ENCODE data around the gene MAZ. TPM values are rescaled to one million over a fixed set of nuclear protein-coding genes. Genes with fewer than 3 reads are reported as not detected.
A peak's percentile ranks its signal among the peaks of the same experiment; 100 is the strongest.

MAZ gene
- polyA plus RNA-seq, 3 donors: 14.2 to 137 (median 18.8) TPM

- intact Hi-C loops (cut with micrococcal nuclease): loop anchor here (2.0 to 5.0 kb wide), 3 partner anchors 42 to 157 kb away; partner anchors contain the start of gene MAZ (in 1 of the 2)
- TF ChIP-seq, protein P1, sequence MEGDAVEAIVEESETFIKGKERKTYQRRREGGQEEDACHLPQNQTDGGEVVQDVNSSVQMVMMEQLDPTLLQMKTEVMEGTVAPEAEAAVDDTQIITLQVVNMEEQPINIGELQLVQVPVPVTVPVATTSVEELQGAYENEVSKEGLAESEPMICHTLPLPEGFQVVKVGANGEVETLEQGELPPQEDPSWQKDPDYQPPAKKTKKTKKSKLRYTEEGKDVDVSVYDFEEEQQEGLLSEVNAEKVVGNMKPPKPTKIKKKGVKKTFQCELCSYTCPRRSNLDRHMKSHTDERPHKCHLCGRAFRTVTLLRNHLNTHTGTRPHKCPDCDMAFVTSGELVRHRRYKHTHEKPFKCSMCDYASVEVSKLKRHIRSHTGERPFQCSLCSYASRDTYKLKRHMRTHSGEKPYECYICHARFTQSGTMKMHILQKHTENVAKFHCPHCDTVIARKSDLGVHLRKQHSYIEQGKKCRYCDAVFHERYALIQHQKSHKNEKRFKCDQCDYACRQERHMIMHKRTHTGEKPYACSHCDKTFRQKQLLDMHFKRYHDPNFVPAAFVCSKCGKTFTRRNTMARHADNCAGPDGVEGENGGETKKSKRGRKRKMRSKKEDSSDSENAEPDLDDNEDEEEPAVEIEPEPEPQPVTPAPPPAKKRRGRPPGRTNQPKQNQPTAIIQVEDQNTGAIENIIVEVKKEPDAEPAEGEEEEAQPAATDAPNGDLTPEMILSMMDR (IDR thresholded peaks at IDR 0.05): no peak
- no peak for DNase-seq
- H3K27me3 Mint-ChIP-seq (ENCODE audit: low read depth in 3 of 3): peaks cover 0 to 2% (median 1%) of the 10 kb centered on the region in 3 donors
- Histone ChIP-seq H3K36me3 (replicated peaks in 1 of 2; ENCODE audit: control insufficient read depth in 1 of 2, insufficient read depth in 2 of 2, low read length in 2 of 2) (peaks cover 34 to 46% of the 10 kb centered on the region in 2 donors), H4K20me1 (ENCODE audit: insufficient read depth, low read length) (peaks cover 34% of the 10 kb centered on the region), H3K27me3 (ENCODE audit: control insufficient read depth in 2 of 2, insufficient read depth in 2 of 2, low read length in 2 of 2) (no peaks in the 10 kb centered on the region), H3K27ac (ENCODE audit: low read depth in 1 of 2, low read length in 2 of 2) (no peak overlapping the region), H3K4me2 (replicated peaks; ENCODE audit: extremely low read depth, low read length, poor library complexity, severe bottlenecking) (no peak overlapping the region), H3K4me1 (ENCODE audit: control insufficient read depth in 1 of 2, insufficient read depth in 2 of 2, low read length in 2 of 2) (no peaks in the 10 kb centered on the region), H3K4me3 (replicated peaks in 1 of 3; ENCODE audit: low read depth in 2 of 3, low read length in 3 of 3) (no peak overlapping the region), H3K9me3 (replicated peaks in 1 of 2; ENCODE audit: control insufficient read depth in 1 of 2, insufficient read depth in 1 of 2, low read length in 2 of 2) (no peaks in the 10 kb centered on the region), H2AFZ (ENCODE audit: insufficient read depth, low read depth, low read length, poor library complexity, severe bottlenecking) (no peak overlapping the region), H3K79me2 (ENCODE audit: insufficient read depth, low read length) (no peaks in the 10 kb centered on the region), H3K9ac (ENCODE audit: insufficient read depth, low read length, poor library complexity, severe bottlenecking) (no peak overlapping the region)
- 67% methylated on average over 1 of the region's 5 CpGs for WGBS (ENCODE audit: insufficient coverage)
- H3K4me3 Mint-ChIP-seq: no peak overlapping the region
- no peaks in the 10 kb centered on the region for H3K4me1 Mint-ChIP-seq
- H3K27ac Mint-ChIP-seq: no peak overlapping the region
- peaks cover 41 to 58% of the 10 kb centered on the region in 2 donors for H3K36me3 Mint-ChIP-seq
- peaks cover 0 to 2% (median 0%) of the 10 kb centered on the region in 7 donors for H3K9me3 Mint-ChIP-seq
Observed at GRCh38 chr16:29849505-29849904, 43.2 kb downstream of the MAZ start.

DNA sequence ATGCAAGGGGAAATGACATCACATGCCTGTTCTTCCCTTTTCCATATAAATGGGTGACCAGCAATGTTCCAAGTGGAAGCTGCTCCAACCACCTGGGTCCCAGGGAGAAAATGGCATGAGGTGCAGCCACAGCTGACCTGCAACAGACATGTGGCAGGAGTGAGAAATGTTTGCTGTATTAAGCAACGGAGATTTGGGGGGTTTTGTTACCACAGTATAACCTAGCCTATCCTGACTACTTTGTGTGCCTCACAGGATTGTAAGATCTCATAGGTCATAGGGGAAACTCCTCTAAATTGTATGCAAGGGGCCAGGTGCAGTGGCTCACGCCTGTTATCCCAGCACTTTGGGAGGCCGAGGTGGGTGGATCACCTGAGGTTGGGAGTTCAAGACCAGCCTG lies 44.7 kb downstream of the MAZ start:
- H4K20me1 ChIP-seq (ENCODE audit: insufficient read depth, low read length): peaks cover 23% of the 10 kb centered on the region
- H3K4me3 Mint-ChIP-seq: no peak overlapping the region
- H3K27me3 ChIP-seq (ENCODE audit: control insufficient read depth in 2 of 2, insufficient read depth in 2 of 2, low read length in 2 of 2): no peaks in the 10 kb centered on the region
- no peak overlapping the region for H2AFZ ChIP-seq (ENCODE audit: insufficient read depth, low read depth, low read length, poor library complexity, severe bottlenecking)
- no peaks in the 10 kb centered on the region for H3K4me1 Mint-ChIP-seq
- H3K27ac ChIP-seq (ENCODE audit: low read depth in 1 of 2, low read length in 2 of 2): no peak overlapping the region
- intact Hi-C loops (cut with micrococcal nuclease): no loop called here
- H3K4me1 ChIP-seq (ENCODE audit: control insufficient read depth in 1 of 2, insufficient read depth in 2 of 2, low read length in 2 of 2): no peaks in the 10 kb centered on the region
- peaks cover 0 to 2% (median 0%) of the 10 kb centered on the region in 7 donors for H3K9me3 Mint-ChIP-seq
- no peak overlapping the region for H3K4me2 ChIP-seq (replicated peaks; ENCODE audit: extremely low read depth, low read length, poor library complexity, severe bottlenecking)
- TF ChIP-seq, protein P1 (IDR thresholded peaks at IDR 0.05): no peak
- no peak for DNase-seq
- peaks cover 19 to 31% of the 10 kb centered on the region in 2 donors for H3K36me3 ChIP-seq (replicated peaks in 1 of 2; ENCODE audit: control insufficient read depth in 1 of 2, insufficient read depth in 2 of 2, low read length in 2 of 2)
- peaks cover 0 to 2% (median 2%) of the 10 kb centered on the region in 3 donors for H3K27me3 Mint-ChIP-seq (ENCODE audit: low read depth in 3 of 3)
- H3K4me3 ChIP-seq (replicated peaks in 1 of 3; ENCODE audit: low read depth in 2 of 3, low read length in 3 of 3): no peak overlapping the region
- WGBS (ENCODE audit: insufficient coverage): no CpG with 5 or more reads among the region's 3 CpGs
- peaks cover 26 to 43% of the 10 kb centered on the region in 2 donors for H3K36me3 Mint-ChIP-seq
- H3K9me3 ChIP-seq (replicated peaks in 1 of 2; ENCODE audit: control insufficient read depth in 1 of 2, insufficient read depth in 1 of 2, low read length in 2 of 2): no peaks in the 10 kb centered on the region
- H3K9ac ChIP-seq (ENCODE audit: insufficient read depth, low read length, poor library complexity, severe bottlenecking): no peak overlapping the region
- H3K79me2 ChIP-seq (ENCODE audit: insufficient read depth, low read length): no peaks in the 10 kb centered on the region
- H3K27ac Mint-ChIP-seq: peak overlapping the region in 1 of 7 donors; percentile 23

All from CD14-positive monocyte (primary cell).